NCI-H1417 (cell line): ENCODE data around the gene MED14.

Experiments used
- DNase-seq, 3 experiments: peaks; one replicate each; lab custom pipeline; 2025; lab: John Stamatoyannopoulos, UW

Gene MED14

GRCh38 chrX:40729598-40730584 is 5.5 kb downstream of the MED14 start:
- DNase-seq = peak in 1 of 3 experiments; percentile 22

GRCh38 chrX:40727581-40728252 is 7.6 kb downstream of the MED14 start:
- no peak for DNase-seq

DNA sequence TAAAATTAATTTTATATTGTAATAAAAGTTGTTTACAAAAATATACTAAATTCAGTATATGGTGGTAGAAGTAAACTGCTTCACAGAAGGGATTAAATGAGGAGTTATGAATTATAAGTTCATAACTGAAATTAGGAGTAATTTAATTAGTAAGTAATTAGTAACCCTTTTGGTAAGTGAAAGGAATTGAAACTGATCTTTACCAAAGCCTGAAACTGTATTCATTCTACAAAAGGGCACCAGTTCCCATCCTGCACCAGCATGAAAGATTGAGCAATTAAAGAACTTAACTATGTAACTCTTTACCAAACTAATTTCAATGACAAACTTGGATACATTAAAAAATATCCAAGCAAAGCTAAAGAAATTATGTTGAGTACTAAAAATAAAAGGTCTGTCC is 8.2 kb downstream of the MED14 start:
- no peak for DNase-seq

- no peak for DNase-seq
Observed at GRCh38 chrX:40722930-40723329, 12.4 kb downstream of the MED14 start.

- no peak for DNase-seq
Observed at GRCh38 chrX:40721489-40722106, 13.7 kb downstream of the MED14 start.

- no peak for DNase-seq
Observed at GRCh38 chrX:40720792-40721191, 14.6 kb downstream of the MED14 start.

DNA sequence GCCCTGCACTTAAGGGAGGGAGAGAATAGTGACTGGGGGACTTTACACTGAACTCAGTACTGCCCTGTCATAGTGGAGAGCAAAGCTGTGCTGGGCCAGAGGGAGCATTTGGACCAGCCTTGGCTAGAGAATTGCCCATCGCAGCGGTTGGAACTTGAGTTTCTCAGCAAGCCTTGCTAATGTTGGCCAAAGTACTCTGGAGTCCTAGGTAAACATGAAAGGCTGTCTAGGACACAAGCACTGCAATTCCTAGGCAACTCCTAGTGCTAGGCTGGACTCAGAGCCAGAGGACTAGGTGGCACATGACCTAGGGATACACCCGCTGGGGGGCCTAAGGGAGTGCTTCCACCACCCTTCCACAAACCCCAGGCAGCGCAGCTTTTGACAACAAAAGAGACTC is 15.0 kb downstream of the MED14 start:
- no peak for DNase-seq

DNA sequence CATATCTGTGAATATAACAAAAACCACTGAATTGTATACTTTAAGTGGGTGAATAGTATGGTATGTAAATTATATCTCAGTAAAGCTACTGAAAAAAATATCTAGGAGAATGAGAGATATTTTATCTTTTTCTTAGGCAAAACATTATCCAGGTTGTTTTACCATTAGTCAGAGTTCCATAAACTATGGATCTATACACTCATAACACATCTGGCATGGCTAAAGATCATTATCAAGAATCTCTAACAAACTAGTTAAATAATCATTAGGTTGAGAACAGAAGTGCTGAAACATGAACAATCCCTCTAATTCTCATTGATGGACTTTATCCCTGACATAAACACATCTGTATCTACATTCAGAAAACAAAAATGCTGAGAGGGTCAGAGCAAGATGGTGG is 15.6 kb downstream of the MED14 start:
- DNase-seq = no peak

DNA sequence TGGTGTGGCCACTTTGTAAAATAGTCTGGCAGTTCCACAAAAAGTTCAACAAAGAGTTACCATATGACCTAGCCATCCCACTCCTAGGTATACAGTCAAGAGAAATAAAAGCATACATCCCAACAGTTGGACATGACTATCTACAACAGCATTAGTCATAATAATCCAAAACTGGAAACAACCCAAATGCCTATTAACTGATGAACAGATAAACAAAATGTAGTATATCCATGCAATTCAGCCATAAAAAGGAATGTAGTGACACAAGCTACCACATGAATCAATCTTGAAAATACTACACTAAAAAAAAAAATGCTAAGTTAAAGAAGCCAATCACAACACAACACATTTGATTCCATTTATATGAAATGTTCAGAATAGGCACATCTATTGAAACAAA is 16.1 kb downstream of the MED14 start:
- DNase-seq = no peak

DNA sequence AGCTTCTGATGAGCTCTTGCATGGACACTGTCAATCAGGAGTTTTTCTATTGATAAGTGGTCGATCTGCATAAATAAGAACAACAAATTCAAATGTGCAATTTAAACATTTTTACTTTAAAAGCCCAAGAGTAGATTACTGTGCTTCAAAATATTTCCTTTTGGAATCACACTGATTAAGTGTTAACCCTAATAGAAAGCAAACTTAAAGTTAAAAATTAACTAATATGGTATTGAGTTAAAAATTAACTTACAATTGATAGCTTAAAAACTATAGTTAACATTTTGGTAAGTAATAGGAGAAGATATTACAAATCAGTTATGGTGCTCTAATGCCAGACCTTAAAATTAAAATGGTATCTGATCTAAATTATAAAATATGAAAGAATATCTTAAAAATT is 25.9 kb downstream of the MED14 start:
- no peak for DNase-seq

DNA sequence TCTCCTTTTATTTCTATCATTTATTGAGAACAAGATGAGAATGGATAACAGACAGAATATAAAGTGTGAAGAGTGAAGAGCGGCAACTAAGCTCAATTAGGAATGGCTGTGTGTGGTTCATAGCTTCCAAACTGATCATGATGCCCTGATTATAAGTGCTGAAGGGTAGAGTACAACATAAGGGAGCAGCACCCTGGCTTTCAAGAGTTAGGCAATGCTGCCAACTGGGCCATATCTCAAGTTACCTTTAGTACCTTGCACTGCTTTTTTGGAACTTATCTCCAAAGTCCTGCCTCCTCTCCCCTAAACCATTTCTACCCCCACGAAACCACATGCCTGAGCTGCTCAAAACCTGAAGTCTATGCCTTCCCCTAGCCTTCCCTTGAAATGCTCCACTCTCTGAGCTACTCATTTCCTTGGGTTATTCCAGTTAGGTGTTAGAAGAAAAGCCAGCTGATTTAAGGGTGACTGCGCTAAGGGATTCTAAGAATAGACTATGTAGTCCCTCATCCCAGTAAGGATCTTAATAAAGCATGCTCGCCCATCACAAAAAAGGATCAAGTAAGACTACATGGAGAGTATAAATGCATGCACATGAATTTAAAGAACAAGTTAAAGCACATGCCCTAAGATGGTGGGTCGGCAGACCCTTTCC is 29.6 kb downstream of the MED14 start:
- no peak for DNase-seq

DNA sequence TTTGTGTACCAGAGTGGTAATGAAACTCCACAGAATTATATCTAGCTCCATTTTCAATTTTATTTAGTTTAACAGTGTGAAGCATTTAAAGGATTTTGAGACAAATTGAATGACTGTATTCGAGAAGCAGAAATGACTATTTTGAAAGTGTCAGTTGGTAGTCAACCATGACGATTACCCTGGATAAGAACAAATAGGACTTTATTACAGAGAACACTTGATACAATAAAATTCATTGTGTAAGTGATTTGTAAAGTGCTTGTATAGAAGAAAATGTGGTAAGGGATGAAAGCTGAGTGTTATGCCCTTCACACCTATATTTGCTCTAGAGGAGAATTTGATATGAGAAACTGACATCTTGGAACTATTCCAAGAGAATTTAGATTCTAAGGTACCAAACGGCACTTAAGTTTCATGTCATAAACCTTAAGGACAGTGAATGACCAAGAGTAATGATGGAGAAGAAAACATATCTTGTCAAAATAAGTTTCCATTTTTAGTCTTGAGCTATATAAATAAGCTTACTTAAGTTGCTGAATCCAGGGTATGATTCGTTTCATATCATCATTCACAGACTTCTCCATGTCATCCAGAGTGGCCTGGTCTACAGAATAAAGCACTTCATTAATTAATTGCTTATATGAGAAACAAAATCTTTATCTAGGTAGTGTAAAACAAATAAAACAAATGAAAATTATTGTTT is 34.6 kb downstream of the MED14 start:
- peak in 1 of 3 experiments; percentile 46 for DNase-seq

DNA sequence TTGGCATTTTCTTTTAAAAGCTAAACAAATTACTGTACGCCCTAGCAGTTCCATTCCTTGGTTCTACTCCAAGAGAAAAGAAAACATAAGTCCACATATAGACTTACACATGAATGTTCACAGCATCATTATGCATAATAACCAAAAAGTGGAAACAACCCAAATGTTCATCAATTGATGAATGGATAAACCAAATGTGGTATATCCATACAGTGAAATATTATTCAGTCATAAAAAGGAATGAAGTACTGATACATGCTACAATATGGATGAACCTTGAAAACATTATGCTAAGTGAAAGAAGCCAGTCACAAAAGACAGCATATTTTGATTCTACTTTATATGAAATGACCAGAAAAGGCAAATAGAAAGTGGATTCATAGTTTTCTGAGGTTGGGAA is 36.5 kb downstream of the MED14 start:
- no peak for DNase-seq

GRCh38 chrX:40694802-40695201 is 40.5 kb downstream of the MED14 start:
- no peak for DNase-seq

GRCh38 chrX:40688929-40689328 is 46.4 kb downstream of the MED14 start:
- no peak for DNase-seq

DNA sequence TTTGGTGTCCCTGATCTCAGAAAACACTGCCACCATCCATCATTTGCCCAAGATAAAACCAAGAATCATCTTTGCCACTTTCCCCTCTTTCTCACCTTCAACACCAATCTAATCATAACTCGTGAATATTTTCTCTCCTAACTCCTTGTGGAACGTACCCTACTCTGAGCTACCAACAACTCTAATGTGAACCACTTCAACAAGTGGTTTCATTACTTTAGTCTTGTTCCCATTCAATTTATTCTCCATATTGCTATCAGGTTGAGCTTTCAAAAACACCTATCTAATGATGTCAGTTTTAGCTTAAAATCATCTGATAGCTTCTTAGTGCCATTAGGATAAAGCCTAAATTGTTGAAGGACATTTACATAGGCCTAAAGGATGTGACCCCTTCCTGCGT is 48.2 kb downstream of the MED14 start:
- DNase-seq = no peak

GRCh38 chrX:40685362-40685918 is 49.9 kb downstream of the MED14 start:
- no peak for DNase-seq

GRCh38 chrX:40684092-40684491 is 51.2 kb downstream of the MED14 start:
- DNase-seq = no peak

- no peak for DNase-seq
Observed at GRCh38 chrX:40683245-40683644, 52.1 kb downstream of the MED14 start.

- DNase-seq = no peak
Observed at GRCh38 chrX:40671126-40671525, 64.2 kb downstream of the MED14 start.

GRCh38 chrX:40663880-40664630 is 71.3 kb downstream of the MED14 start:
- DNase-seq = no peak
